ENCODE data around the gene NT5DC3. TPM values are rescaled to one million over a fixed set of nuclear protein-coding genes. Genes with fewer than 3 reads are reported as not detected.

The NT5DC3 gene
- total RNA-seq, 1 donor from 2014 or later, result 4.0 TPM

GRCh38 chr12:103731539-103731938 is 109.5 kb downstream of the NT5DC3 start:
- no peak overlapping the region for H3K4me3 ChIP-seq
- peaks cover 7% of the 10 kb centered on the region for H3K9me3 ChIP-seq
- no peak for ATAC-seq
- no peaks in the 10 kb centered on the region for H3K4me1 ChIP-seq
- intact Hi-C loops (cut with DNase I), result no loop called here
- H3K36me3 ChIP-seq, result no peaks in the 10 kb centered on the region
- H3K27ac ChIP-seq, result no peak overlapping the region
- DNase-seq, result no peak
- H3K27me3 ChIP-seq (ENCODE audit: low read depth), result no peaks in the 10 kb centered on the region
- TF ChIP-seq CTCF (IDR thresholded peaks at IDR 0.05), result no peak

DNA sequence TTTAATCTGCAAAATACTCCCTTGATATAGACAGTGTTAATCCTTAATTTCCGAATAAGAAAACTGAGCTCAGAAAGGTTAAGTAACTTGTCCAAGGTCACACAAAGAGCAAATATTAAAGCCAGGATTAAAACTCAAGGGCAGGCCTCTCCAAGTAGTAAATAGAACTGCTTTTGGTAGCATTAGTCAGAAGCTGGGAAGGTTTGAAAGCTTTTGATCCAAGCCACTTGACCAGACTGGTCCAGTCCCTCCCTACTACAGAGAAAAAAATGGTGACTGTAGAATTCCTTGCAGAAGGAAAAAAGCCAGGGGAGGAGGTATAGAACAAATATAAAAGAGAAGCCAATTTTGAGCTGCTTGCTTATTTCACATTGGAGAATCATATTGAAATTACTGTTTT is 111.5 kb downstream of the NT5DC3 start:
- H3K4me1 ChIP-seq, result no peaks in the 10 kb centered on the region
- peaks cover 7% of the 10 kb centered on the region for H3K9me3 ChIP-seq
- ATAC-seq (no peak), DNase-seq (no peak)
- H3K36me3 ChIP-seq, result no peaks in the 10 kb centered on the region
- intact Hi-C loops (cut with DNase I), result no loop called here
- H3K27ac ChIP-seq, result no peak overlapping the region
- no peaks in the 10 kb centered on the region for H3K27me3 ChIP-seq (ENCODE audit: low read depth)
- H3K4me3 ChIP-seq, result no peak overlapping the region
- TF ChIP-seq CTCF (IDR thresholded peaks at IDR 0.05), result no peak

GRCh38 chr12:103728323-103728722 is 112.7 kb downstream of the NT5DC3 start:
- no peak for DNase-seq
- intact Hi-C loops (cut with DNase I), result no loop called here
- ATAC-seq, result no peak
- TF ChIP-seq CTCF (IDR thresholded peaks at IDR 0.05), result no peak
- Histone ChIP-seq H3K4me3 (no peak overlapping the region), H3K27me3 (ENCODE audit: low read depth) (no peaks in the 10 kb centered on the region), H3K4me1 (no peaks in the 10 kb centered on the region), H3K9me3 (peaks cover 7% of the 10 kb centered on the region), H3K36me3 (no peaks in the 10 kb centered on the region), H3K27ac (no peak overlapping the region)

- Histone ChIP-seq H3K27ac (no peak overlapping the region), H3K9me3 (peaks cover 7% of the 10 kb centered on the region), H3K27me3 (ENCODE audit: low read depth) (no peaks in the 10 kb centered on the region), H3K36me3 (no peaks in the 10 kb centered on the region), H3K4me3 (no peak overlapping the region), H3K4me1 (no peaks in the 10 kb centered on the region)
- intact Hi-C loops (cut with DNase I), result no loop called here
- ATAC-seq, result no peak
- TF ChIP-seq CTCF (IDR thresholded peaks at IDR 0.05), result no peak
- DNase-seq, result no peak
Measured at GRCh38 chr12:103727638-103728037, 113.4 kb downstream of the NT5DC3 start.

DNA sequence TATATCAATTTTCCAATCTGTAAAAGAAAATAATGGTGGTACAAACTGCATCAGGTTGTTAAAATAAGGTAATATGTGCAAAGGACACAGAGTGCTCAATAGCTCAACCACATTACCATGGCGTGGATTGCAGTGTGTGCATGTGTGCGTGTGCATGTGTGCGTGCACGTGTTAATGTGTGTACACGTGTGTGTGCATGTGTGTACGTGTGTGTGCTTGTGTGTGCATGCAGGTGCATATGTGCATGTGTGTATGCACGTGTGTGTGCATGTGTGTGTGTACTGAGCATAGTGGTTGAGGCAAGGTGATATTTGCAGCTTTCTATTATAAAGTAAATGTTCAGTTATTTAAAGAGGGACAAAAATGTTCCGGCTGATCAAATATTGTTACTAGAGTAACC is 115.6 kb downstream of the NT5DC3 start:
- H3K27ac ChIP-seq, result no peak overlapping the region
- no peak for TF ChIP-seq CTCF (IDR thresholded peaks at IDR 0.05)
- H3K27me3 ChIP-seq (ENCODE audit: low read depth), result no peaks in the 10 kb centered on the region
- no peaks in the 10 kb centered on the region for H3K9me3 ChIP-seq
- intact Hi-C loops (cut with DNase I), result no loop called here
- H3K4me3 ChIP-seq, result no peak overlapping the region
- no peaks in the 10 kb centered on the region for H3K36me3 ChIP-seq
- ATAC-seq, result no peak
- no peak for DNase-seq
- H3K4me1 ChIP-seq, result no peaks in the 10 kb centered on the region

Other genes starting within 250 kb of the NT5DC3 start
- 666 TPM for gene HSP90B1, start 89.2 kb upstream of the NT5DC3 start, total RNA-seq
- 19.7 TPM for gene TDG, start 124.6 kb upstream of the NT5DC3 start, total RNA-seq
- 10.5 TPM for gene GLT8D2, start 209.0 kb upstream of the NT5DC3 start, total RNA-seq
- 18.5 TPM for gene HCFC2, start 223.3 kb upstream of the NT5DC3 start, total RNA-seq